ENCODE results near the gene FBXL7.

The FBXL7 gene

DNA sequence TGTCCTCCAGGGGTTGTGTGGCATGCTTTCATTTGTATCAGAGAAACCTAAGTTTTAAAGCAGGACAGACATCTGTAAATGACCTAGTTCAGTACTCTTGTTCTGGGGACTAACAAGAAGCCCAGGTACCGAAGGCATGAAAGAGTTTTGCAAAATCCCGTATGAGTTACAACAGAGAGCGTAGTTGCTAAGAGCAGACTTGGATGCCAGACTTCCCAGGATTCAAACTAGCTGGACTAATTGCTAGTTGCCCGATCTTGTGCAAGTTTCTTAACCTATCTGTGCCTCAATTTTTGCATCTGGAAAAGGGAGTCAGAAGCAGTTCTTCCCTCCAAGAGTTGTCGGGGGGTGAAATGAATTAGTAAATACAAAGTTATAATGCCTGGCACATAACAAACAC lies 20.9 kb downstream of the FBXL7 start:
- TF ChIP-seq, protein P1, sequence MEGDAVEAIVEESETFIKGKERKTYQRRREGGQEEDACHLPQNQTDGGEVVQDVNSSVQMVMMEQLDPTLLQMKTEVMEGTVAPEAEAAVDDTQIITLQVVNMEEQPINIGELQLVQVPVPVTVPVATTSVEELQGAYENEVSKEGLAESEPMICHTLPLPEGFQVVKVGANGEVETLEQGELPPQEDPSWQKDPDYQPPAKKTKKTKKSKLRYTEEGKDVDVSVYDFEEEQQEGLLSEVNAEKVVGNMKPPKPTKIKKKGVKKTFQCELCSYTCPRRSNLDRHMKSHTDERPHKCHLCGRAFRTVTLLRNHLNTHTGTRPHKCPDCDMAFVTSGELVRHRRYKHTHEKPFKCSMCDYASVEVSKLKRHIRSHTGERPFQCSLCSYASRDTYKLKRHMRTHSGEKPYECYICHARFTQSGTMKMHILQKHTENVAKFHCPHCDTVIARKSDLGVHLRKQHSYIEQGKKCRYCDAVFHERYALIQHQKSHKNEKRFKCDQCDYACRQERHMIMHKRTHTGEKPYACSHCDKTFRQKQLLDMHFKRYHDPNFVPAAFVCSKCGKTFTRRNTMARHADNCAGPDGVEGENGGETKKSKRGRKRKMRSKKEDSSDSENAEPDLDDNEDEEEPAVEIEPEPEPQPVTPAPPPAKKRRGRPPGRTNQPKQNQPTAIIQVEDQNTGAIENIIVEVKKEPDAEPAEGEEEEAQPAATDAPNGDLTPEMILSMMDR (IDR thresholded peaks at IDR 0.05; ENCODE audit: low read length, missing control alignments): no peak
- no peak for DNase-seq (ENCODE audit: low read depth)
- H3K4me3 ChIP-seq (replicated peaks; ENCODE audit: low read depth, low read length): no peak overlapping the region

DNA sequence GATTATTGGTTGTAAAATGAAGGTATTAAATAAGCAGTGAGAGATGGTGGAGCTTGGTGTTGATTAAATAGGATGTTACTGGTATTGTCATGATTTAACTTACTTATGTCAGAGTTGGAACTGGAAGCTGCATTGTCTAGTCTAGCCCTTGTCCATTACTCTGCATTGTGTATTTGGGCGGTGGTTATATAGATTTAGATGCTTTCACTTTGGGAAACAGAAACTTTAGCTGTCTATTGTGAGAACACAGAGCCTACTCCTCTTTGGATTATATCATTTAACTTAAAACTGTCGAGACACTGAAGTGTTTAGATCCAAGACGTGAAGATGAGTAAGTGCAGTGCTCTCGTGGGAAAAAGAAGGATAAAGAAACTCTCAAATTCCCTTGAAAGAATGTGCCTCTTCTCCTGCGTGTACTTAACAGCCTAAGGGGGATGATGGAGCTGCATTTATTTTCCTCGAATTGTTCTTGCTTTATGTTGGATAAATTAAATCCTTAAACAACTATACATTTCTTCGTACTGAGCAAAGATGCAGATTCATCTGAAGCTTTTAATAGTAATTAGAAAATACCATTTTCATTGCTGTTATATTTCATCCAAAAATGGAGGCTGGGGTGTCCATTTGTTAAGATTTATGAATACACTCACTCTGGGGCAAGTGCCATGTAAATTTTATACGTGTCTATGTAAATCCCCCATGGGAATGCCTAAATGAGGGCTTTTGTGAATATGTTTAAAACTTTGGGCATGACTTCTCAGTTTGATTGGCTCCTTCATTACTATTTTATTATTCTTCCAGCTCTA lies 21.6 kb downstream of the FBXL7 start:
- TF ChIP-seq, protein P1 (IDR thresholded peaks at IDR 0.05; ENCODE audit: low read length, missing control alignments): no peak
- peak overlapping the region; percentile 30 for H3K4me3 ChIP-seq (replicated peaks; ENCODE audit: low read depth, low read length)
- peak; percentile 29 for DNase-seq (ENCODE audit: low read depth)

DNA sequence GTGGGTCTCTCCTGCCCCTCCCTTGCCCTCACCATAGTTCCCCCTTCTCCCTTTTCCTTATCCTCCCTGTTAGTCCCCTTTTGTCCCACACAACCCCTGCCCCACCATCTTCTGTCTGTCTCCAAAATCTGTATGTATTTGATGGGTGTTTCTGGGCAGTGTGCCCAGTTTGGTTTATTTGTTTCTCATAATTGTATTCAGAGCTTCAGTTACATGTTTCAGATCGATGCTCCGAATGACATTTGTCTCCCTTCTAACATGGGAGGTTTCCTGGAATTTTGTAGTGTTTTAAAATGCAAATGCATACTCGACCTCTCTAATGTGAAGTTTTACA lies 22.2 kb downstream of the FBXL7 start:
- TF ChIP-seq, protein P1 (IDR thresholded peaks at IDR 0.05; ENCODE audit: low read length, missing control alignments): no peak
- H3K4me3 ChIP-seq (replicated peaks; ENCODE audit: low read depth, low read length): no peak overlapping the region
- no peak for DNase-seq (ENCODE audit: low read depth)

DNA sequence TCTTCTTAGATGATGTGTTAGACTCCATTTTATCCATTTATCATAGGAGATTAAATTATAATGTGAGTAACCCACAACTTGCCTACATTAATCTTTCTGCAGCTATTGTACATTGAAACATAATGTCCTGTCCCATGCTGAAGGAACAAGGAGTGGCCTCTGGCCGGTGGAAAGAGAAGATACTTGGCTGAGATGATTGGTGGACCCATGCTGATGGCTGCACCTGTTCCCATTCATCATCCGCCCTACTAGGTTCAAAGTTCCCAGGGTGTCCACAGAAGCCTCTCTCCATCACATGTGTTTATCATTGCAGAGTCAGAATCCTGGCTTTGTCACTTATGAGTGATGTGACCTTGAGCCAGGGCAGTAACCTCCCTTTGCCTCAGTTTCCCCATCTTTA lies 24.7 kb downstream of the FBXL7 start:
- no peak for DNase-seq (ENCODE audit: low read depth)
- H3K4me3 ChIP-seq (replicated peaks; ENCODE audit: low read depth, low read length): no peak overlapping the region
- TF ChIP-seq, protein P1 (IDR thresholded peaks at IDR 0.05; ENCODE audit: low read length, missing control alignments): no peak

DNA sequence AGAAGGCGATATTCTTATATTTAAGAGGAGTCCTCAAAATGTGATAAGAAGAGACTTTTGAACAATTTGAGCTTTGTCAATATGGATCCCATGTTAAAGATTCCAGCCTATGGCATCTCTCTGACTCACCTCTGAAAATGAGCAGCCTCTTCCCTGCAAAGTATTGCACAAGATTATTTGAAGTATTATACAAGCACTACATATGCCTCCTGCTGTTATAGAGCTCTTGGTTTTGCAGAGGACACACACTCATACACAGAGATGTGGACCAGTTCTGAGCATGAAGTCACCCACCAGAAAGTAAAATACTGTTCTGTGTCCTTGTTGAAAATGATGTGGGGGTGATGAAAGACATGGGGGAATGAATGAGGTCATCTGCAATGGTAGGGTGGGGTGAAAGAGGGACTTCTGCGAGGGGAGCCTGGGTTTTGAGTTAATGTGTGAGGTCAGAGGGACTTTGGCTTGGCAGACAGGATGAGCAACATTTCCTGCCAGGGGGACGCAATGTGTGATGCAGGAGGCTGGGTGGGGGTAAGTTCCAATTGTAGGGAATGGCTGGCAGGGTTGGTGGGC lies 25.8 kb downstream of the FBXL7 start:
- TF ChIP-seq, protein P1 (IDR thresholded peaks at IDR 0.05; ENCODE audit: low read length, missing control alignments): no peak
- no peak overlapping the region for H3K4me3 ChIP-seq (replicated peaks; ENCODE audit: low read depth, low read length)
- DNase-seq (ENCODE audit: low read depth): peak; percentile 55

DNA sequence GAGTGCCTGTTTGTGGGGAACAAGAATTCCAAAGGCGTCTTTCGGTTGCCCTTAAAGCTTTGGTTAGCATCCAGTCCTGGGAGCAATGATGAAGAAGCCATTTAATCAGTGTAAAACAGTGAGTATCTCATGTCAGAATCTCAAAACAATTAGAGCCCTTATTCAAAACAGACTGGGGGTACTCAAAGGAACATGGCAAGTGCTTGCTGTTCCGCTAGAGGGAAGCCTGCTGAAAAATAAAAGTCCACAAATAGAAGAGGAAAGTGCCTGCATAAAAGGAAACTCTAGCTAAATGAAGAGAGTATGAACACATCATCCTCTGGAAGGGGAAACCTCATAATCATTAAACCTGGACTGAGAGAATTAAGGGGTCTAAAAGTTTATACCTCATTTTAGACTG lies 26.4 kb downstream of the FBXL7 start:
- no peak for DNase-seq (ENCODE audit: low read depth)
- TF ChIP-seq, protein P1 (IDR thresholded peaks at IDR 0.05; ENCODE audit: low read length, missing control alignments): no peak
- no peak overlapping the region for H3K4me3 ChIP-seq (replicated peaks; ENCODE audit: low read depth, low read length)

DNA sequence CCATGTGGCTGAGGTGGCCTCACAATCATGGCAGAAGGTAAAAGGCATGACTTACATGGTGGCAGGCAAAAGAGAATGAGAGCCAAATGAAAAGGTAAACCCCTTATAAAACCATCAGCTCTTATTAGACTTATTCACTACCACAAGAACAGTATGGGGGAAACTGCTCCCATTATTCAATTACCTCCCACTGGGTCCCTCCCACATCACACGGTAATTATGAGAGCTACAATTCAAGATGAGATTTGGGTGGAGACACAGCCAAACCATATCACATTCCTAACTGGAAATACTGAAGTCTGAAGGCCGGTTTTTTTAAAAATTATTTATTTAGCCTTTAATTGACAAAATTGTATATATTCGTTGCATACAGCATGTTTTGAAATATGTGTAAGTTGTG lies 28.5 kb downstream of the FBXL7 start:
- TF ChIP-seq, protein P1 (IDR thresholded peaks at IDR 0.05; ENCODE audit: low read length, missing control alignments): no peak
- no peak for DNase-seq (ENCODE audit: low read depth)
- H3K4me3 ChIP-seq (replicated peaks; ENCODE audit: low read depth, low read length): no peak overlapping the region

Measured in fibroblast of pulmonary artery (primary cell).